HG02759 (cell line): ENCODE data around the gene CMTM2.
"Not testable (repeated sequence)": the region's sequence is repeated elsewhere in the genome, so short reads cannot be mapped to it uniquely, and the experiment has no call there.

Source experiments
- ATAC-seq: cut with Tn5 transposase; IDR thresholded peaks from one replicate; pipeline ENCODE4 v1.9.1; 2021; ENCODE audit warnings: mild to moderate bottlenecking, moderate library complexity; ENCODE audit not compliant: unreplicated experiment

The CMTM2 gene

DNA sequence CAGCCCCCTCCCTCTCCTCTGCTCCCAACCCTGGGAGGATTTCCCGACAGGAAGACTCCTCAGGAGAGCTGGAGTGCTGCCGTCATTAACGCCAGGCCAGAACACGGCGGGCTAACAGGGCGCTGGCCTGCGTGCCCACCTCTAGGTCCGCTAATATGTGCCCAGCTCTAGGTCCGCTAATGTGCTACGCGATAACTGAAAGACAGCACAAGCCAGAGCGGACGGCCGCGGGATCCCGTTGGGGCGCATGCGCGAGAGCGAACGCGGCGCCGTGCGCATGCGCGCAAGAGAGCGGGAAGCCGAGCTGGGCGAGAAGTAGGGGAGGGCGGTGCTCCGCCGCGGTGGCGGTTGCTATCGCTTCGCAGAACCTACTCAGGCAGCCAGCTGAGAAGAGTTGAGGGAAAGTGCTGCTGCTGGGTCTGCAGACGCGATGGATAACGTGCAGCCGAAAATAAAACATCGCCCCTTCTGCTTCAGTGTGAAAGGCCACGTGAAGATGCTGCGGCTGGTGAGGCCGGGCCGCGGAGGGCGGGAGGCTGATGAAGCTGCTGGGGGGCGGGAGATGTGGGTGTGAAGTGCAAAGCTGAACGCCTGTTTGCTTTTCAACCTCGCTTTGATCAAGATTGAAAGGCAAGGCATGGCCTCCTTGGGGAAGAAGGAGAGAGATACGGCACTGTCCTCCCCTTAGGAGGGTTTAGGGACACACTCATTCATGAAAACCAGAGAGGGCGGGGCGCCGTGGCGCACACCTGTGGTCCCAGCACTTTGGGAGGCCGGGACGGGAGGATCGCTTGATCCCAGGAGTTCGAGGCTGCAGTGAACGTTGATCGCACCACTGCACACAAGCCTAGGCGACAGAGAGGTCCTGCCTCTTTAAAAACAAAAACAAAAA is 26.7 kb upstream of the CMTM2 start, which contains the start of gene CKLF:
Gene CKLF, plus strand, starts transcription at position 291 of the 892 bp plus-strand sequence. Its CDS starts 140 bp downstream, at position 431.
- peak; percentile 83 for ATAC-seq

DNA sequence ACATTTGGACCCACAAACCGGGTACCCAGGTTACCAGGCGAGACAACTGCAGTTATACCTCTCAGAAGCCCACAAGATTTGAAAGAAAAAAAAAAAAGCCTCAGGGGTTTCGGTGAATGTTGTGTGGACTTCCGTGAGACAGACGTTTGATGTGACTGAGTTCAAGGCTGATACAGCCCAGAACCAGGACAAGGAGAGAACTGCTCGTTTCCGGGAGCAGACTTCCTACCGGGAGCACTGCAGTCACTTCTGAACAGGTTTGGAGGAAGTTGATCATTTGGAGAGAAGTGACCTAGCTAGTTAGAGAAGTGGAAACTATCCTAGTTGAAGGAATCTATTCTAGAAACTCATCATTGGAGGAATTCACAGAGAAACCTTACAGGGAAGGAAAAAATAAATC is 26.0 kb upstream of the CMTM2 start:
- ATAC-seq: no peak

DNA sequence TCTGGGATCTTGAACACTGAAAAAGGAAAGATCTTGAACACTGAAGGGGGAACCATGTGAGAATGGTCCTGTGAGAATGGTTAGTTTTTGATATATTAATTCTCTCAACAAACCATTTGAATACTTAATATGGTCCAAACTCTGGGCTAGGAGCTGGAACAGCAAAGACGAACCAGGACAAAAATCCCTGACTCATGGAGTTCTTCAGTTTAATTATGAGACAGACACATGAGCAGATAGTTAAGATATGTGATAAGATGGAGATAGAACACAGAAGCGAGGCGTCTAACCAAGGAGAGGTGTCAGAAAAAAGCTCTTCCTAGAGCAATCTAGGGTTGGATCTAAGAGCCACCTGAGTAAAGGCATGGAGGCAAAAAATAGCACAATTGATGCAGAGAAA is 25.2 kb upstream of the CMTM2 start:
- ATAC-seq: no peak

DNA sequence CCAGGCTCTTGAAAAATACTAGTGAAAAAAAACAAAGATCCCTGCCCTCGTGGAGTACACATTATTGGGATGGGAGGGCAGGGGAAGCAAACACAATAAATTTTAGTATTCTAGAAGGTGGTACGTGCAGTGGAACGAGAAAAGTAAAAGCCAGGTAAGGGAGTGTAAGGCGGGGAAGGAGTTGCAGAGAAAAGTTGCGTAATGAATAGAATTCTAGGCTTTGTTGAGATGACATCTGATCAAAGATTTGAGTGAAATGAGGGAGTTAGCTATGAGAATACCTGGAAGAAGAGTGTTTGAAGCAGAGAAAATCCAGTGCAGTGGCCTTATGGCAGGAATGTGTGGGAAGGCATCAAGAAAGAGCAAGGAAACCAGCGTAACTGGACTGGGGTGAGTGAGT is 24.8 kb upstream of the CMTM2 start:
- no peak for ATAC-seq

DNA sequence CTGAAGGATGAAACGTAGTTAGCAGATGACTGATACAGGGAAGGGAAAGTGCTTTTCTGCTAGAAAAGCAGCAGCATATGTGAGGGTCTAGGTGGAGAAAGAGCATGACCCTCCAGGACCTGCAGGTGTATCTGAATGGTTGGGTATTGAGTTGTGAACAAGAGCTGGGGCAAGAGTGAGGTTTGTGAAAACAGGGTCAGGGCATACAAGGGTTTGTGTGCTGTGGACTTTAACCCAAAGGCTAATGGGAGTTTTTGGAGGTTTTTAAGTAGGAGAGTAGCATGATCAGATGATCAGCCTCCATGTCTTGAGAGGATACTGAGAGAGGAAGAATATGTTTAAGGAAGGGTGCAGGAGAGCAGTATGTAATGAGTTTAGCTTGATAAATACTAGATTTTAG is 19.2 kb upstream of the CMTM2 start:
- no peak for ATAC-seq

DNA sequence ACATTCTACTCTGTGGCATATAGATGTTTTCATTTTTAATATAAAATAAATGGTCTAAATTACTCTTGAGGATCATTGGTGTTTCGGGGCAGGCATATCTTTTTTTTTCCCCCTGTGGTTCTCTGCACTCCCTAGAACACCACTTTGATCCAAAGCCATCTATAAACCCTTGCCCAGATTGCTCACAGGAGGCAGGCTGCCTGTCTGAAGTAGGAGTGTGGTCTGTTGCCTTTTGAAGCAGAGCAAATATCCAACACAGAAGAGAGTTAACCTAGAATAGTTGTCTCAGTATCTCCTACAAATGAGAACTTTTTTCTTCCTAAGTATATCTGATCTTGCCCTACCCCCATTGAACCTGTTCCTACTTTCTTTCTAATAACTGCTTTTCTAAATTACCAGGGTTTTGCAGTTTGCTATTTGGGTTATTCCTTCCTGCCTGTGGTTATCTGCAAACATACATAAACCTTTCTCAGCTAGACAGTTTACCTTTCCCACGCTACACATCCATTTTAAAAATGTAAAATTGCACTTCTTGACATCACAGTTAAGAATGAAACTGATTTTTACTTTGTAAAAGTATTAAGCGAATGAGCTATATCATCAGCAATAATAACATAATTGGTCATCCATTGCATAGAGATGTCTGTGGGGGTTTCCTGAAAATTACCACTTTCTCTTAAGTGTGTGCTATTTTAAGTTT is 17.7 kb upstream of the CMTM2 start:
- no peak for ATAC-seq

DNA sequence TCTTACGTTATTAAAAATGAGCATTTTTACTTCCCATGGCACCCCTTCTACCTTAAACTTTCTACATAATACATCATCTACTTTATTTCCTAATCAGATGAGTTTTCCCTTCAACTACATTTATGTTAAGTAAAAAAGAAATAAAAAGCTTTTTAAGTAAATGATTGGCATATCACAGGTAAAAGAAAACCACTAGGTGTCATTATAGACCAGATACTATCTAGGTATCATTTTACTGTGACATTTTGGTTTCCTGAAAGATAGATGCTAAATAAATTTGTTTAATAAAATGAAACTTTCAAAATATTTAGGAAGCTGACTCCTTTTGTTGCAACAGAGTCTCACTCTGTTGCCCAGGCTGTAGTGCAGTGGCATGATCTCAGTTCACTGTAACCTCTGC is 16.9 kb upstream of the CMTM2 start:
- ATAC-seq: no peak

DNA sequence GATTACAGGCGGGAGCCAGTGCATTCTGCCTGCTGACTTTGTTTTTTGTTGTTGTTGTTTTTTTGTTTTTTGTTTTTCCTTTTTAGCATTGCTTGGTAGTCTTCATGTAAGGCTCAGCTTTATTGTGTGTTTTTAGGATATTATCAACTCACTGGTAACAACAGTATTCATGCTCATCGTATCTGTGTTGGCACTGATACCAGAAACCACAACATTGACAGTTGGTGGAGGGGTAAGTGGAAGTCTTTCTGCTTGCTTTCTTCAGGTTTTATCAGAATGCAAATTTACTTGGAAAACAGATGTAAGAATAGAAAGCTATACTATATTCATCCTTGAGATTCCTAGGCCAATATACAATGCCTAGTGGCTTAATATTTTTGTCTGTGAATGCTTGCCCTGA is 16.3 kb upstream of the CMTM2 start:
- no peak for ATAC-seq

DNA sequence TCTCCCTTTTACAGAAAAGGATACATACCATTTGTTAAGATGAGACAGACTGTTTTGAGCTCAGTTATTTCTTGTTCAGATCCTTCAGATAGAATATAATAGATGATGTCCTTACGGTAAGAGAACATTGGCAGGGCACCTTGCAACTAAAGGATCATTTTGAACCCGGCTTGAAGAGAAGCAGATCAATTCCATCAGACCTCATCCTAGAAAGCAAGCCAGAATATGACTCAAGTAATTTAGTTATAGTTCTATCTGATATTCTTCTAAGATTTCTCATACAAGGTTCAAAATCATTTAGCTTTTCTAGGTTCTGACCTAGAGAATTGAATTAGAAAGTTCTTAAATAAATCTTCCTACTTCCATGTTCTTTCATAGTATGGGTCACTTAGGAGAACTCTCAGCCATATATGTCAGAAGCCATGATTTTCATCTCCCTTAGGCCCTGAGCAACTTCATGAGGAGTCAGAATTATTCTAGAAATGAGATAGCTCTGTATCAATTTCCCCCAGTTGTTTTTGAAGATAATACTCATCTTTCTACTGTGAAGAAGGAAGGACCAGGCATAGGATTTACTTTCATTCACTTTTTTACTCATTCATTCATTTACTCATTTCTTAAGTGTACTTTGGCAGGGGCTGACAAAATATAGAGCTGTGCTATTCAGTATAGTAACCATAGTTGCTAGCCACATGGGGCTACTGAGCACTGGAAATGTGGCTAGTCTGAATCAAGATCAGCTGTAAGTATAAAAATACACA is 15.5 kb upstream of the CMTM2 start:
- no peak for ATAC-seq

DNA sequence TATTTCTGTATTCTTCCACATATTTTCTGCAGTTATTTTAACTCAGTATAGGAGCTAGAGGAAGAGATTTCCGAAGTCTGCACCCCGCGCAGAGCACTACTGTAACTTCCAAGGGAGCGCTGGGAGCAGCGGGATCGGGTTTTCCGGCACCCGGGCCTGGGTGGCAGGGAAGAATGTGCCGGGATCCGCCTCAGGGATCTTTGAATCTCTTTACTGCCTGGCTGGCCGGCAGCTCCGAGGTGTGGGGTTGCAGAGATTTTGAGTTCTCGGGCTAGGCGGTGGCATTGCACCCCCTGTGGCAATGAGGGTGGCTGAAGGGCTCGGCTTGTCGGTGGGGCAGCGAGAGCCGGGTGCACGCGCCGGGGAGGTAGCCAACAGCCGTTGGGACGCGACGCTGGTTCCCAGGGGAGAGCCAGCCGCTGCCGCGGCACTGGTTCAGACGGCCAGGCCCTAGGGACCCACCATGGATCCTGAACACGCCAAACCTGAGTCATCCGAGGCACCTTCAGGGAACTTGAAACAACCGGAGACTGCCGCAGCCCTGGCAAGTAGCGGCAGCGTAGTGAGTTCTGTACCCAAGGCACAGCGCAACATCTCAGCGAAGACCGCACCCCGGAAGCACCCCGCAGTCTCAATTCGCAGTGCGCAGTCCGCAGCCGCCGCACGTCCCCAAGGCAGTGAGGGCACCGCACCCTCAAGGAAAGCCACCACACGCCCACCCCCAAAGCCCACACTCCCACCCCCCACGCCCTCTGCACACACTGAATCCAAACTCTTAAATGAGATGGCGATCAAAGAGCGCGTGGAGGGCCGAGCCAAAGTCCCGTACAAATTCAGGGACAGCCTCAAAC is 13.0 kb upstream of the CMTM2 start, which contains the start of gene CMTM1:
Gene CMTM1, plus strand, starts transcription at position 389 of the 851 bp plus-strand sequence. Its CDS starts 75 bp downstream, at position 464.
- ATAC-seq: no peak

DNA sequence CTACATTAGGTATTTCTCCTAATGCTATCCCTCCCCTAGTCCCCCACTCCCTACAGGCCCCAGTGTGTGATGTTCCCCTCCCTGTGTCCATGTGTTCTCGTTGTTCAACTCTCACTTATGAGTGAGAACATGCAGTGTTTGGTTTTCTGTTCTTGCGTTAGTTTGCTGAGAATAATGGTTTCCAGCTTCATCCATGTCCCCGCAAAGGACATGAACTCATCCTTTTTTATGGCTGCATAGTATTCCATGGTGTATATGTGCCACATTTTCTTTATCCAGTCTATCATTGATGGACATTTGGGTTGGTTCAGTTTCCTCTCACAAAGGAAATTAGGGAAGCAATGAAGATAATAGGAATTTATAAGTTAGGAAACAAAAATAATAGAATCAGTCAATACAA is 12.0 kb upstream of the CMTM2 start:
- ATAC-seq: not testable (repeated sequence)

DNA sequence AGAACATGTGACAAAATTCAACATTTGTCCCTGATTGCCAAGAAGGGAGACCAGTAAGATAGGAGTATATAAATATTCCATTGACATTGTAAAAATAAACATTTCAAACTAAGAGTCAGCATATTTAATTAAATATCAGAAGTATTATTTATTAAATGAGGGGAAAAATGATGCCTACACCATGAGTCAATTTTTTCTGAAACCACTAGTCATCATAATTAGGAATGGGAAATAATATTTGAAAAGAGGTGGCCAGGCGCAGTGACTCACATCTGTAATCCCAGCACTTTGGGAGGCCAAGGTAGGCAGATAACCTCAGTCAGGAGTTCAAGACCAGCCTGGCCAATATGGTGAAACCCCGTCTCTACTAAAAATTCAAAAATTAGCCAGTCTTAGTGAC is 10.9 kb upstream of the CMTM2 start:
- no peak for ATAC-seq

DNA sequence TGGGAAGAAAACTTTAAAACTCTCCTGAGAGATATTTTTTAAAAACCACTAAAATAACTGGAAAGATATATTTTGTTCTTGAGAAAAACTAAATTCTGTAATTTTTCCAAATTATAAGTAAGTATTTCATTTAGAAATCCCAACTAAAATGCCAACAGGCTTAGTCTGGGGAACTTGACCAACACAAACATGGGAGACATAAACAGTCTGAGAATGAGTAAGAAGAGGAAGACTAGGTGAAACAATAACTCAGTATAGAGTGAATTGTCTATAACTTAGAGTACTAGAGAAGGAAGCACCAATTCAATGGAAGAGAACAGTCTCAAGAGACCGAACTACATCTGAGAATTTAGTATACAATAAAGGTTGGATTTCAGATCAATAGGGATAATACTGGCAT is 10.1 kb upstream of the CMTM2 start:
- no peak for ATAC-seq

DNA sequence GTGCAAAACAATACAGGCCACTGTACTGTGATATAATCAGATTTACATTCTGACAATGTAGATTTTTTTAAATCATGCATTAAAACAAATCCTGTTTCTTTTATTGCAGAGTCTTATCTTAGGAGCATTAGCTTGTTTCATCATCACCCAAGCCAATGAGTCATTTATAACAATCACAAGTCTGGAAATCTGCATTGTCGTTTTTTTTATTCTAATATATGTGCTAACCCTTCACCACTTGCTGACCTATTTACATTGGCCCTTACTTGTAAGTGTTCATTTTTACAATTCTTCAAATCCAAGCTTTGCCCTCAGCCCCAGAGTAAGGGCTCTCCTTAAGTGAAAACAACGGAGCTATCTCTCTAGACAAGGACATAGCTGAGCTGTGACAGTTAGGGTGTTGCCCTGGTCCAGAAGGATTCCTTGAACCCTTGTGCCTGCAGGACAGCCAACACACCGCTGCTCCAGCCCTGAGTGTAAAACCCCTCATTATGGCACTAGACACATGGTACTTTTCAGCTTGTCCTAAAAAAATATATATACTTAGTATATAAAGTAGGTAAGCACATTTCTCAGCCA is 9.3 kb upstream of the CMTM2 start:
- no peak for ATAC-seq

DNA sequence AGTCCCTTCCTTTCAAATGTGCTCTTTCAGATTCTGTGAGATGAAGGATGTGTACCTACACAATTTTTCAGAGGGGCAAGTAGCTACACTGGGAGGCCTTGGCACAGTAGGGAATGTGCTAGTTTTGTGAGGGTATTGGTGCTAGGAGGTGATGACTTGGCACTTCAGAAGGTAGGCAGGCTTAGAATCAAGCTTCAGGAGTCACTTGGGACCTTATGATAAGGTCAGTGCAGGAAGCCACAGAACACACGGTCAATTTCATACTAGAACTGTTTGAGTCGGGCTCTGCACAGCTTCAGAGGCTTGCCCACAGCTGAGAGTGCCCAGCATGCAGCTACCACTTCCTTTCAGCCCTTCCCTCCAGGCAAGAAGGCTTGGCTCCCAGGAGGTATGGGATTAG is 6.9 kb upstream of the CMTM2 start:
- no peak for ATAC-seq

DNA sequence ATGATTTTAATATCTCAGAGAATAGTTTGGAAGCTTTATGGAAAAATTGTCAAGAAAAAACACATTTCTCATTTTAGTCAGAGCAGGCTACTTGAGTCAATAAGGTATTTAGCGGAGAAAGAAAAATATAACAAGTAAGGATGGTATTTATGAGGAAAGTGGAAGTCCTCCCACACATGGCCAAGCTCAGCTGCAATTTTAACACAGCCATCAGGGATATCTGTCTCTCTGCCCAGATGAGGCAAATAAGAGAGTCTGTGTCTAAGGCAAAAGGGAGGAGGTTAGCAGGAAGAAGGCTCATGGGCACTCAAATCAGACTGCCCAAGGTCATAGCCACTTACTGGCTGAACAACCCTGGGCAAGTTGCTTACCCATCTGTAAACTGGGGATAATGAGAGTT is 5.2 kb upstream of the CMTM2 start:
- no peak for ATAC-seq

DNA sequence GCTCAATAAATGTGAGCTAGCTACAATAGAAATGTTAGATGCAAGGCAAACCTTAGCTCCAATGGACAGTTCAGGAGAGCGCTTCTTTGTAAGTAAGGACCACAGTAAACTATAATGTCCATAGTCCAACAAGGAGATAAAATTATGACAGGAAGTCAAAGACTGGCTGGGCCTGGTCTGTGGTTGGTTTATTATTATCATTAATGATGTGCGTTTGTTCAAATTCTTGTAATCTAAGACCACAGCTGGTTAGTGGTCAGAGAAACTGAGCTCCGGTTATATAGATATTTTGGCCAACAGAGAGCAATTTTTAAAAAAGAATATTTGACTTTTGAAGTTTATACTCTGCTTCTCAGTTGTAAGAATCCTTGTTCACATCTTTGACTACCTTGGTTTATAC is 4.7 kb upstream of the CMTM2 start:
- no peak for ATAC-seq

DNA sequence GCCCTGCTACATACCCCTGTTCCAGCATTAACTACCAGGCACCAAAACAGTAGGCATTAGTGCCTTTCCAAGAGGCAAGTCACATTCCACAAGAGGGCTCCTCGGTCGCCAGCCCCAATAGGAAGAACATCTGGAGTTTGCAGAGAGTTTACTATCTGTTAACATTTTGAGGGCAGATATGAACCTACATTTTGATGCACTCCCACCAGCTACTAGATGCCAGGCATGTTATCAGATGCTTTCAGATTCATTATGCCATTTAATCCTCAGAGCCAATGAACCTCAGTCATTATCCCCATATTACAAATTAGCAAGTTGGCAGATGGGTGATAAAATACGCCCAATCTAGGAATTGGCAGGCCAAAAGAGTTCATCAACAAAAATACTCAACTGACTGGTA is 4.2 kb upstream of the CMTM2 start:
- no peak for ATAC-seq

DNA sequence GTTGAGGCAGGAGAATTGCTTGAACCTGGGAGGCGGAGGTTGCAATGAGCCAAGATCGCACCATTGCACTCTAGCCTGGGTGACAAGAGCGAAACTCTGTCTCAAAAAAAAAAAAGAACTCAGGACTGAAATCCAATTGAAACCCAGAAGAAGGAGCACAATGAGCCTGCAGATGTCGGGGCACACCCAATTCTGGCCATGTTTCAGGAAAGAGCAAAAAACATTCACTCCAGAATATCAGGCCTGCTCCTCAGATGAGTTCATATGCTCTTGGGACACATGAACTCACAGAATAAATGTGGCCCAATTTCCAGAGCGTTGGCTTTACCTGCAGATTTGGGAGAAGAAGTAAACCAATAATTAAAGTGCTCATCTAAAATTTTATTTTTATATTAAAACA is 3.0 kb upstream of the CMTM2 start:
- no peak for ATAC-seq

DNA sequence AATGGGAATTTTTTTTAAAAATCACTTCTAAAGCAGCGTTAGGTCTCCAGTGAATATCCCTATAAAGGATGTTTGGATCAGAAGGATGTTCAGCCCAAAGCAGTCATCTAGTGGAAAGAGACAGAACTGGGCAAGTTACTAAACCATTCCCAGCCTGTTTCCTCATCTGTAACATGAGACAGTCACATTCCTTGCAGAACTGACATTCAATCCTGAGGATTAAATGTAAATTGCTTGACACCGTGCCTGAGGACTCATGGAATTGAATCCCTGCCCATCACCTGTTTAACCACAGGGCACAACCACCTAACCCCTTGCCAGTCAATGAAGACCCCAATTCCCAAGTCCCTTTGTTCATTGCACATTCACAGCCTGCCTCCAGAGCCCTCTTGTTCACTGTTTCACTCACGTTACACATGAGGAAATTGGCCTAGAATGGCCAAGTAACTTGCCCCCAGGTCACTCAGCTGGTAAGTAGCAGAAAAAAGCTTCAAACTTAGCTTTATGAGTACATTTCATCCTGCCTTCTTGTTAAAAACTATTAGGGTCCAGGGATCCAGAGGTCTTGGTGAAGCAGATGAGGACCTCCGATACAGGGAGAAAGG is 1.4 kb downstream of the CMTM2 start:
- no peak for ATAC-seq
